Thyroid gland (tissue), 4 donors: ENCODE data around the gene USP34. TPM values are rescaled to one million over a fixed set of nuclear protein-coding genes. Genes with fewer than 3 reads are reported as not detected.

Experiments
- DNase-seq, 2 donors: peaks; one replicate each; pipeline ENCODE4 v3.0.0-alpha.2; 2019
- H3K27ac ChIP-seq, 3 donors: fragments of 200-600 bp; sonication (generic); 1 replicate in 2 of 3; 2 replicates in 1 of 3; pipeline ENCODE4 v1.5.1; 2016 to 2019; ENCODE audit warnings: mild to moderate bottlenecking in 1 of 3, moderate library complexity in 1 of 3
- H3K27me3 ChIP-seq: fragments of 200-600 bp; sonication (generic); one replicate; pipeline ENCODE4 v1.5.1; 2019
- H3K36me3 ChIP-seq, 2 donors: fragments of 200-600 bp; sonication (generic); one replicate each; pipeline ENCODE4 v1.5.1; 2016 to 2019
- H3K4me1 ChIP-seq, 2 donors: fragments of 200-600 bp; sonication (generic); one replicate each; pipeline ENCODE4 v1.5.1; 2017 to 2019
- H3K4me3 ChIP-seq, 3 donors: fragments of 200-600 bp; sonication (generic); replicated peaks in 1 of 3; 1 replicate in 2 of 3; 2 replicates in 1 of 3; pipeline ENCODE4 v1.5.1; 2016; ENCODE audit warnings: mild to moderate bottlenecking in 1 of 3
- H3K9me3 ChIP-seq: fragments of 200-600 bp; sonication (generic); one replicate; pipeline ENCODE4 v1.5.1; 2017
- POLR2A ChIP-seq, 2 donors: fragments of 450-650 bp; IDR thresholded peaks; one replicate each; pipeline ENCODE4 v1.6.1; 2017; ENCODE audit warnings: antibody characterized with exemption in 2 of 2, mild to moderate bottlenecking in 2 of 2, moderate library complexity in 1 of 2
- WGBS, 2 donors: methylation state at CpG; one replicate each; pipeline ENCODE4 v1.1.5; 2017; 5-methylcytosine and 5-hydroxymethylcytosine counted together
- intact Hi-C: fragments of 100-400 bp; cut with DNase I; formaldehyde crosslinking; loops from one replicate; pipeline ENCODE4 v1.15.1; 2023
- total RNA-seq, 4 donors: library from RNA; depleted of rRNA; stranded (reverse); fragments of >200 nt; gene quantifications; one replicate each; pipeline ENCODE4 v1.2.3, GENCODE V29; 2016
- TF ChIP-seq, protein P1 (sequence below), 6 experiments: fragments of 200-600 bp in 3 of 6; fragments of 450-650 bp in 3 of 6; sonication (generic) in 3 of 6; IDR thresholded peaks; one replicate each; pipeline ENCODE4 v1.5.1; 2016 to 2019; ENCODE audit warnings: antibody characterized with exemption in 6 of 6, mild to moderate bottlenecking in 2 of 6, inconsistent platforms in 1 of 6, moderate library complexity in 1 of 6

USP34 gene
- total RNA-seq, 4 donors from 2014 or later, result 171 to 271 (median 231) TPM

DNA sequence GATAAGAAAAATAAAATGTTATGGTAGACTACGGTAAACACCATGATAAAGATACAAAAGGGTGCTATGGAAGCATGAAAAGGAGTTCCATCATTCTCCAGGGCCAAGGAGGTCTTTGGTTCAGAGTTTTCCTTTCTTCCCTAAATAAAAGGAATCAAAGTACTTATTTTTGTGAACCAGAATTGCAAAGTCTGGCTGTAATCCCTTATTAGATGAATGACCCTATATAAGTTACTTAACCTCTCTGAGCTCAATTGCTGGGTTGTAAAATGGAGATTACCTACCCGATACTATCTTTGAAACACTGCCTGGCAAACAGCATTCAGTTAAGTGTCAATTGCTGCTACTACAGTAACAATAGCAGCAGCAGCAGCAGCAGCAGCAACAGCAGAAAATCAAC is 218.9 kb downstream of the USP34 start:
- intact Hi-C loops, result no loop called here
- no peak for DNase-seq
- no peaks in the 10 kb centered on the region for H3K4me1 ChIP-seq
- H3K27ac ChIP-seq, result no peak overlapping the region
- no peak overlapping the region for H3K4me3 ChIP-seq
- WGBS, 2 donors, result 96 to 98% methylated on average over 2 of the region's 2 CpGs
- TF ChIP-seq POLR2A (IDR thresholded peaks at IDR 0.05), result no peak
- TF ChIP-seq, protein P1, sequence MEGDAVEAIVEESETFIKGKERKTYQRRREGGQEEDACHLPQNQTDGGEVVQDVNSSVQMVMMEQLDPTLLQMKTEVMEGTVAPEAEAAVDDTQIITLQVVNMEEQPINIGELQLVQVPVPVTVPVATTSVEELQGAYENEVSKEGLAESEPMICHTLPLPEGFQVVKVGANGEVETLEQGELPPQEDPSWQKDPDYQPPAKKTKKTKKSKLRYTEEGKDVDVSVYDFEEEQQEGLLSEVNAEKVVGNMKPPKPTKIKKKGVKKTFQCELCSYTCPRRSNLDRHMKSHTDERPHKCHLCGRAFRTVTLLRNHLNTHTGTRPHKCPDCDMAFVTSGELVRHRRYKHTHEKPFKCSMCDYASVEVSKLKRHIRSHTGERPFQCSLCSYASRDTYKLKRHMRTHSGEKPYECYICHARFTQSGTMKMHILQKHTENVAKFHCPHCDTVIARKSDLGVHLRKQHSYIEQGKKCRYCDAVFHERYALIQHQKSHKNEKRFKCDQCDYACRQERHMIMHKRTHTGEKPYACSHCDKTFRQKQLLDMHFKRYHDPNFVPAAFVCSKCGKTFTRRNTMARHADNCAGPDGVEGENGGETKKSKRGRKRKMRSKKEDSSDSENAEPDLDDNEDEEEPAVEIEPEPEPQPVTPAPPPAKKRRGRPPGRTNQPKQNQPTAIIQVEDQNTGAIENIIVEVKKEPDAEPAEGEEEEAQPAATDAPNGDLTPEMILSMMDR (IDR thresholded peaks at IDR 0.05), result no peak
- H3K36me3 ChIP-seq, result peaks cover 11 to 14% of the 10 kb centered on the region in 2 donors
- H3K9me3 ChIP-seq, result no peaks in the 10 kb centered on the region
- no peaks in the 10 kb centered on the region for H3K27me3 ChIP-seq

- WGBS, 2 donors, result 94 to 96% methylated on average over 9 of the region's 9 CpGs
- intact Hi-C loops, result no loop called here
- TF ChIP-seq, protein P1 (IDR thresholded peaks at IDR 0.05), result no peak
- TF ChIP-seq POLR2A (IDR thresholded peaks at IDR 0.05), result no peak
- H3K4me1 ChIP-seq, result no peaks in the 10 kb centered on the region
- peaks cover 5 to 11% of the 10 kb centered on the region in 2 donors for H3K36me3 ChIP-seq
- no peaks in the 10 kb centered on the region for H3K9me3 ChIP-seq
- DNase-seq, result no peak
- no peaks in the 10 kb centered on the region for H3K27me3 ChIP-seq
- H3K27ac ChIP-seq, result no peak overlapping the region
- H3K4me3 ChIP-seq, result no peak overlapping the region
These were observed 221.3 kb downstream of the USP34 start for GRCh38 chr2:61249521-61250071.

GRCh38 chr2:61247204-61247812 is 223.6 kb downstream of the USP34 start:
- Histone ChIP-seq H3K27me3 (no peaks in the 10 kb centered on the region), H3K4me1 (no peaks in the 10 kb centered on the region), H3K9me3 (no peaks in the 10 kb centered on the region), H3K36me3 (peaks cover 9 to 16% of the 10 kb centered on the region in 2 donors), H3K27ac (no peak overlapping the region), H3K4me3 (no peak overlapping the region)
- intact Hi-C loops, result no loop called here
- TF ChIP-seq, protein P1 (IDR thresholded peaks at IDR 0.05), result no peak
- no peak for TF ChIP-seq POLR2A (IDR thresholded peaks at IDR 0.05)
- no peak for DNase-seq

DNA sequence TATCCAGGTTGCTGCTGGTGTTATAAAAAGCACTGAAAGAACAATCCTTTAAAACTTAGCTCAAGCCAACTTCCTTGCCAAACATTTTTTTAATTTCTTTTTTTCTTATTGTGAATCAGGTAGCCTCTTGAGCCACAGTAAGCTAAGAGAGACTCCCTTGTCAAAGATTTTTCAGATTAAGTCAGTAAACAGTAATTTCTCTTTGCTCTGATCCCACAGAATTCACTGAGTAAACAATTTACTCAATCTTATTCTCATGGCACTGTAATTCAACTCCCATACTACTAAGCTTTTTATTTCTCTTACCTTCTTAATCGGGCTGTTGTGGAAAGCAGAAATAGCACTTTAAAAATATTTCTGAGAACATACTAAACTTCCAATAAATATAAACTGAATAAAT is 226.2 kb downstream of the USP34 start:
- Histone ChIP-seq H3K9me3 (no peaks in the 10 kb centered on the region), H3K27ac (no peak overlapping the region), H3K4me3 (no peak overlapping the region), H3K36me3 (peaks cover 18 to 23% of the 10 kb centered on the region in 2 donors), H3K4me1 (no peaks in the 10 kb centered on the region), H3K27me3 (no peaks in the 10 kb centered on the region)
- WGBS, 2 donors, result 94 to 99% methylated on average over 1 of the region's 1 CpG
- no peak for DNase-seq
- intact Hi-C loops, result no loop called here
- TF ChIP-seq, protein P1 (IDR thresholded peaks at IDR 0.05), result no peak
- no peak for TF ChIP-seq POLR2A (IDR thresholded peaks at IDR 0.05)

DNA sequence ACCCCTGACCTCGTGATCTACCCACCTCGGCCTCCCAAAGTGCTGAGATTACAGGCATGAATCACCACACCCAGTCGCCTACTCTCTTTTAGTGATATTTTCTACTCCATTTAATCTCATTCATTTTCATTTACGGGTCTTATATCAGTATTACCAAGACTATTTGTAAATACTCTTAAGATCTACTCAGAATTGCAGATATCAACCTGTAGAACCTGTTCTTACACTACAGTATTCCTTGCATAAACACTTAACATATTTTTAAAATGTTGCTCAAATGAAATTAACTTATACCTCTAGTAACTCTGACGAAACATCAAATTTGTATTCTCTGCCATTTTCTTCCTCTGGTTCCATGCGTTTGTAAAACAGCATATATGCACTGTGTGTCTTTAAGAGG is 229.6 kb downstream of the USP34 start:
- Histone ChIP-seq H3K4me1 (no peaks in the 10 kb centered on the region), H3K36me3 (peaks cover 13 to 17% of the 10 kb centered on the region in 2 donors), H3K9me3 (no peaks in the 10 kb centered on the region), H3K4me3 (no peak overlapping the region), H3K27me3 (no peaks in the 10 kb centered on the region), H3K27ac (no peak overlapping the region)
- WGBS, 2 donors, result 98 to 99% methylated on average over 6 of the region's 6 CpGs
- DNase-seq, result no peak
- intact Hi-C loops, result no loop called here
- TF ChIP-seq, protein P1 (IDR thresholded peaks at IDR 0.05), result no peak
- no peak for TF ChIP-seq POLR2A (IDR thresholded peaks at IDR 0.05)
